ENCODE measurements around the gene AOPEP.

AOPEP gene

DNA sequence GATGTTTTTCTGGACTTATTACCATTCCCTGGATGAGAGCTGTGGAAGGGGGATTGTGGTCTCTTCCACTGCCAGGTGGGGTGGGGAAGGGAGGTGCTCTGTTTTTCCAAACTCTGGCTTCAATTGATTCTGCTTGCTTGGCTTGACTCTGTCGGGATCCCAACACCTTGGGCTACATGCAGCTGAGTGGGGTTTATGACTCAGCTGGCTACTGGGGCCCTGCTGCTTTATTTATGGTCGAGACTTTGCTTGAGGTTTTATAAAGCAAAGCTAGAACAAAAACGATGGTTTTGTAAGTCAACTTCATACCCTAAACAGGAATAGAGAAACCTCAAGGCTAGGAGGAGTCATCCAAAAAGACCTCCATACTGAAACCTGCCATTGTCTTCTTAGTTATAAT lies 76.3 kb downstream of the AOPEP start:
- Histone ChIP-seq H3K9ac (ENCODE audit: low read length) (no peak overlapping the region), H3K9me3 (ENCODE audit: insufficient read depth, low read length) (no peaks in the 10 kb centered on the region; the same call in 1 of the 2 replicates), H3K27ac (ENCODE audit: low read length) (no peak overlapping the region), H3K4me1 (ENCODE audit: low read length) (peaks cover 30% of the 10 kb centered on the region), H3K4me2 (ENCODE audit: low read length) (peak overlapping the region; percentile 36), H3K4me3 (ENCODE audit: low read length) (no peak overlapping the region), H4K20me1 (ENCODE audit: insufficient read depth, low read length) (no peaks in the 10 kb centered on the region), H3K27me3 (ENCODE audit: low read depth, low read length) (no peaks in the 10 kb centered on the region), H3K79me2 (ENCODE audit: low read length) (no peaks in the 10 kb centered on the region), H2AFZ (ENCODE audit: low read depth, low read length) (no peak overlapping the region), H3K36me3 (replicated peaks; ENCODE audit: low read depth, low read length) (peaks cover 16% of the 10 kb centered on the region)
- TF ChIP-seq EZH2phosphoT487 (IDR thresholded peaks at IDR 0.05; ENCODE audit: low read depth) = no peak
- TF ChIP-seq, protein P1, sequence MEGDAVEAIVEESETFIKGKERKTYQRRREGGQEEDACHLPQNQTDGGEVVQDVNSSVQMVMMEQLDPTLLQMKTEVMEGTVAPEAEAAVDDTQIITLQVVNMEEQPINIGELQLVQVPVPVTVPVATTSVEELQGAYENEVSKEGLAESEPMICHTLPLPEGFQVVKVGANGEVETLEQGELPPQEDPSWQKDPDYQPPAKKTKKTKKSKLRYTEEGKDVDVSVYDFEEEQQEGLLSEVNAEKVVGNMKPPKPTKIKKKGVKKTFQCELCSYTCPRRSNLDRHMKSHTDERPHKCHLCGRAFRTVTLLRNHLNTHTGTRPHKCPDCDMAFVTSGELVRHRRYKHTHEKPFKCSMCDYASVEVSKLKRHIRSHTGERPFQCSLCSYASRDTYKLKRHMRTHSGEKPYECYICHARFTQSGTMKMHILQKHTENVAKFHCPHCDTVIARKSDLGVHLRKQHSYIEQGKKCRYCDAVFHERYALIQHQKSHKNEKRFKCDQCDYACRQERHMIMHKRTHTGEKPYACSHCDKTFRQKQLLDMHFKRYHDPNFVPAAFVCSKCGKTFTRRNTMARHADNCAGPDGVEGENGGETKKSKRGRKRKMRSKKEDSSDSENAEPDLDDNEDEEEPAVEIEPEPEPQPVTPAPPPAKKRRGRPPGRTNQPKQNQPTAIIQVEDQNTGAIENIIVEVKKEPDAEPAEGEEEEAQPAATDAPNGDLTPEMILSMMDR (IDR thresholded peaks at IDR 0.05; ENCODE audit: low read depth, low read length) = no peak

DNA sequence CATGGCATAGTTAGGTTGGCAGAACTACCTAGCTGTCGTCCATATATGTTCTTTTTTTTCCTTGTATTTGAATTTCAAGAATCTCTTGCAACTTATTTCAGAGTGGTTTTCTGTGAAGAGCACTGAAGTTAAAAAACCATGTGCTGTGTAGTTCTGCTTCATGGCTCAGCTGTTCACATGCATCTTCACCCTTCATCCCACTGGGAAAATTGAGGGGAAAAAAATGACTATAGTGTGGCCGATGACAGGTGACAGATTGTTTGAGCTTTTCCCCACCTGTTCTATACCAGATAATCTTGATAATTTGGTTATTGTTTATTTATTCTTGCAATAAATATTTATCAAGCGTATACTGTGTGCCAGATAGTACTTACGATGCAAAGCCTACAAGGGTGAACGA lies 77.8 kb downstream of the AOPEP start:
- Histone ChIP-seq H3K4me3 (ENCODE audit: low read length) (no peak overlapping the region), H3K9ac (ENCODE audit: low read length) (no peak overlapping the region), H3K4me2 (ENCODE audit: low read length) (no peak overlapping the region), H2AFZ (ENCODE audit: low read depth, low read length) (no peak overlapping the region), H3K27ac (ENCODE audit: low read length) (no peak overlapping the region), H3K79me2 (ENCODE audit: low read length) (no peaks in the 10 kb centered on the region), H3K36me3 (replicated peaks; ENCODE audit: low read depth, low read length) (peaks cover 16% of the 10 kb centered on the region), H4K20me1 (ENCODE audit: insufficient read depth, low read length) (no peaks in the 10 kb centered on the region), H3K4me1 (ENCODE audit: low read length) (peaks cover 30% of the 10 kb centered on the region), H3K27me3 (ENCODE audit: low read depth, low read length) (no peaks in the 10 kb centered on the region), H3K9me3 (ENCODE audit: insufficient read depth, low read length) (no peaks in the 10 kb centered on the region; the same call in 1 of the 2 replicates)
- TF ChIP-seq, protein P1 (IDR thresholded peaks at IDR 0.05; ENCODE audit: low read depth, low read length) = no peak
- TF ChIP-seq EZH2phosphoT487 (IDR thresholded peaks at IDR 0.05; ENCODE audit: low read depth) = no peak

DNA sequence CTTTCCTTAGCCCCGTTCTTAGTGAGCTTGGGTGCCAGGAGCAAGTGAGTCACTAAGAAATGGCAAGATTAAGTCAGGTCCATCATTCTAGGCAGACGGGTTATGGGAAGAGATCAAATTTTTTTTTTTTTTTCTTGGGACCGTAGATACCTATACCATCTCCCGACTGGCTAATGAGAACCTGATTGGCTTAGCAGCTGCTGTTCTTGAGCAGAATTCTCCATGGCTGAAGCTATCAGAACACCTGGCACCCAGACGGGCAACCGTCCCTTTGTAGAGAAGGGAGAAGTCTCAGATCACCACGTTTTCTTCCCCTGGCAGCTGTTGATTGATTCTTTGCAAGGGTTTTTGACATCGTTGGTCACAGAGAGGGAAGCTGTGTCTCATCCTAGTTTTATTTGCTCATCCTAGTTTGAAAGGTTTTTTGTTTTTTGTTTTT lies 78.6 kb downstream of the AOPEP start:
- Histone ChIP-seq H3K9me3 (ENCODE audit: insufficient read depth, low read length) (no peaks in the 10 kb centered on the region; the same call in 1 of the 2 replicates), H3K27ac (ENCODE audit: low read length) (no peak overlapping the region), H3K36me3 (replicated peaks; ENCODE audit: low read depth, low read length) (peaks cover 16% of the 10 kb centered on the region), H3K79me2 (ENCODE audit: low read length) (no peaks in the 10 kb centered on the region), H3K9ac (ENCODE audit: low read length) (no peak overlapping the region), H3K4me1 (ENCODE audit: low read length) (peaks cover 30% of the 10 kb centered on the region), H3K27me3 (ENCODE audit: low read depth, low read length) (no peaks in the 10 kb centered on the region), H4K20me1 (ENCODE audit: insufficient read depth, low read length) (no peaks in the 10 kb centered on the region), H3K4me3 (ENCODE audit: low read length) (no peak overlapping the region), H2AFZ (ENCODE audit: low read depth, low read length) (no peak overlapping the region), H3K4me2 (ENCODE audit: low read length) (no peak overlapping the region)
- no peak for TF ChIP-seq EZH2phosphoT487 (IDR thresholded peaks at IDR 0.05; ENCODE audit: low read depth)
- TF ChIP-seq, protein P1 (IDR thresholded peaks at IDR 0.05; ENCODE audit: low read depth, low read length) = no peak

DNA sequence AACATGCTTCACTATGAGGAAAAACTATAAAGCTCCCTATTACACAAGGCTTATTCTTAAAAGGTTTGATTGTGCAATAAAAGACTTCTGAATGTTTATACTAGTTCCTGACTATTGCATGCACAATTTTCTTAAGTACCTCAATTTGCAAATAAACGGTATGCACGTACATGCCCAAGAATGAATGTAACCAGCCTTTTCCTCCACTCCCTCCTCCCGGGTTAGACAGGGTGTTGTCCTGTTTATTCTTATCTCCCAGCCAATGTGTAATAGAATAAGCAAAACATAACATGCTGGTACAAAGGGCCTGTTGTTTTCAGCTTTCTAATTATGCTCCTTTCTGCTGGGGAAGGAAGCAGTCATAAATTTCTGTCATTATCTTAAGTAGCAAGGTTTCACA lies 79.1 kb downstream of the AOPEP start:
- H3K27me3 ChIP-seq (ENCODE audit: low read depth, low read length) = no peaks in the 10 kb centered on the region
- peaks cover 30% of the 10 kb centered on the region for H3K4me1 ChIP-seq (ENCODE audit: low read length)
- peaks cover 16% of the 10 kb centered on the region for H3K36me3 ChIP-seq (replicated peaks; ENCODE audit: low read depth, low read length)
- no peaks in the 10 kb centered on the region for H4K20me1 ChIP-seq (ENCODE audit: insufficient read depth, low read length)
- TF ChIP-seq, protein P1 (IDR thresholded peaks at IDR 0.05; ENCODE audit: low read depth, low read length) = no peak
- no peaks in the 10 kb centered on the region; the same call in 1 of the 2 replicates for H3K9me3 ChIP-seq (ENCODE audit: insufficient read depth, low read length)
- H3K79me2 ChIP-seq (ENCODE audit: low read length) = no peaks in the 10 kb centered on the region
- no peak overlapping the region for H3K4me2 ChIP-seq (ENCODE audit: low read length)
- H3K27ac ChIP-seq (ENCODE audit: low read length) = no peak overlapping the region
- H3K4me3 ChIP-seq (ENCODE audit: low read length) = no peak overlapping the region
- no peak overlapping the region for H2AFZ ChIP-seq (ENCODE audit: low read depth, low read length)
- no peak overlapping the region for H3K9ac ChIP-seq (ENCODE audit: low read length)

Measured in OCI-LY3 (cell line).